Heart right ventricle (tissue), 16 donors: ENCODE data around the gene SRCAP. TPM values are rescaled to one million over a fixed set of nuclear protein-coding genes. Genes with fewer than 3 reads are reported as not detected.

ENCODE experiments used
- ATAC-seq, 8 donors: fragments of 200-7000 bp; cut with Tn5 transposase; one replicate each; pipeline ENCODE4 v1.9.1; 2020; ENCODE audit warnings: mild to moderate bottlenecking in 8 of 8, moderate library complexity in 8 of 8, moderate number of reproducible peaks in 1 of 8
- DNase-seq, 2 donors: peaks; one replicate each; pipeline ENCODE4 v3.0.0-alpha.2; 2020
- H3K27ac ChIP-seq, 10 donors: fragments of 200-600 bp; sonication (generic) in 2 of 10; one replicate each; pipeline versions ENCODE4 v1.5.0 to v1.8.0; 2020 to 2022; ENCODE audit warnings: mild to moderate bottlenecking in 3 of 10
- H3K27me3 ChIP-seq, 7 donors: fragments of 200-600 bp; one replicate each; pipeline ENCODE4 v1.8.0; 2021 to 2022; ENCODE audit warnings: mild to moderate bottlenecking in 2 of 7
- H3K36me3 ChIP-seq, 9 donors: fragments of 200-600 bp; sonication (generic) in 1 of 9; one replicate each; pipeline versions ENCODE4 v1.5.0 to v1.8.0; 2020 to 2022; ENCODE audit warnings: mild to moderate bottlenecking in 2 of 9
- H3K4me1 ChIP-seq, 9 donors: fragments of 200-600 bp; sonication (generic) in 1 of 9; one replicate each; pipeline versions ENCODE4 v1.5.0 to v1.8.0; 2020 to 2022; ENCODE audit warnings: mild to moderate bottlenecking in 4 of 9
- H3K4me3 ChIP-seq, 10 donors: fragments of 200-600 bp; sonication (generic) in 2 of 10; one replicate each; pipeline versions ENCODE4 v1.5.0 to v1.8.0; 2020 to 2022; ENCODE audit warnings: mild to moderate bottlenecking in 7 of 10, moderate library complexity in 2 of 10
- H3K9me3 ChIP-seq, 11 donors: fragments of 200-600 bp in 10 of 11; sonication (generic) in 2 of 11; one replicate each; pipeline versions ENCODE4 v1.5.0 to v1.8.0; 2013 to 2022; ENCODE audit warnings: mild to moderate bottlenecking in 2 of 11, control low read depth in 1 of 11, moderate library complexity in 1 of 11
- WGBS, 2 donors: extraction: QIAGEN DNeasy Blood & Tissue Kit; methylation state at CpG; one replicate each; pipeline ENCODE4 v1.1.7; 2013; ENCODE audit warnings: inconsistent platforms in 1 of 2; 5-methylcytosine and 5-hydroxymethylcytosine counted together
- intact Hi-C, 10 donors: fragments of 100-400 bp; cut with DNase I; formaldehyde crosslinking; loops; one replicate each; pipeline versions ENCODE4 v1.11.1 to v1.14.2; 2022
- polyA plus RNA-seq, 2 donors: library from polyadenylated mRNA; stranded (reverse); fragments of 200-250 nt; gene quantifications; one replicate each; pipeline ENCODE4 v1.2.3, GENCODE V29; 2013
- total RNA-seq, 10 donors: library from RNA; stranded (reverse); fragmentation: NEBNext Ultra II Directional in 3 of 10; extraction: Animal tissue kit (Norgen Biotek cat#: 25700) in 3 of 10; gene quantifications; one replicate each; pipeline versions ENCODE4 v1.2.1 to v1.2.4, GENCODE V29; 2021 to 2023
- TF ChIP-seq, protein P1 (sequence below), 9 donors: fragments of 200-600 bp; sonication (generic) in 2 of 9; IDR thresholded peaks; one replicate each; pipeline versions ENCODE4 v1.5.0 to v1.8.0; 2021 to 2022; ENCODE audit warnings: antibody characterized with exemption in 9 of 9, mild to moderate bottlenecking in 5 of 9, moderate library complexity in 1 of 9
- donor health status: Arrhythmogenic right ventricular cardiomyopathy.
- donor health status: ischemic (EF 13 %, LVEDD 7.1; RV severe dilation, severe dysfunction).
- donor health status: healthy with polysubstance abuse.
- donor health status: DM: no; HTN: yes; CAD: no.
- donor health status: DM: no; HTN: no; CAD: no.
- donor health status: ischemic (EF 25% LVEDD 6.9; RV normal size, moderate dysfunction).
- donor health status: ischemic (EF 25% LVEDD 5.7; RV mildly dilated, moderate dysfunction).
- donor health status: healthy.
- donor health status: DM: yes; HTN: yes; CAD: no.
- donor health status: Ischemic cardiomyopathy.
- donor health status: ischemic (EF 35%, LVEDD 5.7; RV mildly dilated, moderate dysfunction).
- donor health status: nonischemic (EF 11% LVEDD 7.7; RV severe dilation, severe dysfunction).
- donor health status: DM: yes; HTN: yes; CAD: no.
- donor health status: PGD.
- donor health status: ischemic (EF 29% LVEDD 5.4; RV normal size, mild dysfunction).
- donor health status: nonischemic (EF 23%, LVEDD 6.1; RV moderate dilation, normal function).

The SRCAP gene
- total and polyA plus RNA-seq, 12 donors = 2.6 to 60.6 (median 45.4) TPM

DNA sequence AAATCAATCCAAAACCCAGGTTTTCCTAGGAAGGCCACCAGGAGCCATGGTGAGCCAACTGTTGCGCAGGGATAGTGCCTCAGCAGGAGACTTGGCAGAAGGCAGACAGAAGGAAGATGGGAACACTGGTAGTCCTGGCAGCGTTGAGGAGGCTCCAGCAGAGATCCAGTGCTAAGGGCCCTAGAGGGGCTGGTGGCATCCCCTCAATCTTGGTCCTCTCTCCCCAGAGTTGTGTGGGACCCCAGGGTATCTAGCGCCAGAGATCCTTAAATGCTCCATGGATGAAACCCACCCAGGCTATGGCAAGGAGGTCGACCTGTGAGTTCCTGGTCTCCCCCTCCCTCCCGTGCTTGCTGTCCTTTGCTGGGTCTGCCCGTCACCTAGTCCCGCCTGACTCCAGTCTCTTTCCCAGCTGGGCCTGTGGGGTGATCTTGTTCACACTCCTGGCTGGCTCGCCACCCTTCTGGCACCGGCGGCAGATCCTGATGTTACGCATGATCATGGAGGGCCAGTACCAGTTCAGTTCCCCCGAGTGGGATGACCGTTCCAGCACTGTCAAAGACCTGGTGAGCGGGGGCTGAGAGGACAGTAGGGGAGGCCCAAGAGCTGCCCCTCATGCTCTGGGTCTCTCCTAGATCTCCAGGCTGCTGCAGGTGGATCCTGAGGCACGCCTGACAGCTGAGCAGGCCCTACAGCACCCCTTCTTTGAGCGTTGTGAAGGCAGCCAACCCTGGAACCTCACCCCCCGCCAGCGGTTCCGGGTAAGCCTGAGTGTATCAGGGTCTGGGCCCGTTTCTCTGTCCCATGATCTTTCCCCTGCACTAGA lies 57.2 kb downstream of the SRCAP start:
- TF ChIP-seq, protein P1, sequence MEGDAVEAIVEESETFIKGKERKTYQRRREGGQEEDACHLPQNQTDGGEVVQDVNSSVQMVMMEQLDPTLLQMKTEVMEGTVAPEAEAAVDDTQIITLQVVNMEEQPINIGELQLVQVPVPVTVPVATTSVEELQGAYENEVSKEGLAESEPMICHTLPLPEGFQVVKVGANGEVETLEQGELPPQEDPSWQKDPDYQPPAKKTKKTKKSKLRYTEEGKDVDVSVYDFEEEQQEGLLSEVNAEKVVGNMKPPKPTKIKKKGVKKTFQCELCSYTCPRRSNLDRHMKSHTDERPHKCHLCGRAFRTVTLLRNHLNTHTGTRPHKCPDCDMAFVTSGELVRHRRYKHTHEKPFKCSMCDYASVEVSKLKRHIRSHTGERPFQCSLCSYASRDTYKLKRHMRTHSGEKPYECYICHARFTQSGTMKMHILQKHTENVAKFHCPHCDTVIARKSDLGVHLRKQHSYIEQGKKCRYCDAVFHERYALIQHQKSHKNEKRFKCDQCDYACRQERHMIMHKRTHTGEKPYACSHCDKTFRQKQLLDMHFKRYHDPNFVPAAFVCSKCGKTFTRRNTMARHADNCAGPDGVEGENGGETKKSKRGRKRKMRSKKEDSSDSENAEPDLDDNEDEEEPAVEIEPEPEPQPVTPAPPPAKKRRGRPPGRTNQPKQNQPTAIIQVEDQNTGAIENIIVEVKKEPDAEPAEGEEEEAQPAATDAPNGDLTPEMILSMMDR (IDR thresholded peaks at IDR 0.05) = no peak
- intact Hi-C loops = no loop called here
- H3K9me3 ChIP-seq = no peaks in the 10 kb centered on the region
- no peak overlapping the region for H3K4me3 ChIP-seq
- H3K4me1 ChIP-seq = peaks cover 0 to 33% (median 5%) of the 10 kb centered on the region in 9 donors
- DNase-seq (no peak), ATAC-seq (no peak)
- 94 to 96% methylated on average over 20 of the region's 20 CpGs for WGBS, 2 donors
- no peaks in the 10 kb centered on the region for H3K27me3 ChIP-seq
- peaks cover 0 to 81% (median 22%) of the 10 kb centered on the region in 9 donors for H3K36me3 ChIP-seq
- no peak overlapping the region for H3K27ac ChIP-seq

DNA sequence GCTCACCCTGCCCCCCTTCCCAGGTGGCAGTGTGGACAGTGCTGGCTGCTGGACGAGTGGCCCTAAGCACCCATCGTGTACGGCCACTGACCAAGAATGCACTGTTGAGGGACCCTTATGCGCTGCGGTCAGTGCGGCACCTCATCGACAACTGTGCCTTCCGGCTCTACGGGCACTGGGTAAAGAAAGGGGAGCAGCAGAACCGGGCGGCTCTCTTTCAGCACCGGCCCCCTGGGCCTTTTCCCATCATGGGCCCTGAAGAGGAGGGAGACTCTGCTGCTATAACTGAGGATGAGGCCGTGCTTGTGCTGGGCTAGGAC lies 57.8 kb downstream of the SRCAP start:
- H3K36me3 ChIP-seq = peaks cover 0 to 75% (median 17%) of the 10 kb centered on the region in 9 donors
- no peak overlapping the region for H3K4me3 ChIP-seq
- intact Hi-C loops = no loop called here
- ATAC-seq (no peak), DNase-seq (no peak)
- WGBS, 2 donors = 96 to 98% methylated on average over 13 of the region's 13 CpGs
- H3K9me3 ChIP-seq = no peaks in the 10 kb centered on the region
- H3K27me3 ChIP-seq = no peaks in the 10 kb centered on the region
- TF ChIP-seq, protein P1 (IDR thresholded peaks at IDR 0.05) = no peak
- H3K27ac ChIP-seq = no peak overlapping the region
- H3K4me1 ChIP-seq = peaks cover 0 to 39% (median 10%) of the 10 kb centered on the region in 9 donors

GRCh38 chr16:30757316-30757715 lies 58.3 kb downstream of the SRCAP start:
- no peaks in the 10 kb centered on the region for H3K27me3 ChIP-seq
- peaks cover 0 to 69% (median 17%) of the 10 kb centered on the region in 9 donors for H3K36me3 ChIP-seq
- intact Hi-C loops = no loop called here
- ATAC-seq (no peak), DNase-seq (no peak)
- H3K4me1 ChIP-seq = peaks cover 0 to 39% (median 10%) of the 10 kb centered on the region in 9 donors
- no peaks in the 10 kb centered on the region for H3K9me3 ChIP-seq
- WGBS, 2 donors = 86 to 88% methylated on average over 7 of the region's 7 CpGs
- TF ChIP-seq, protein P1 (IDR thresholded peaks at IDR 0.05) = no peak
- no peak overlapping the region for H3K27ac ChIP-seq
- no peak overlapping the region for H3K4me3 ChIP-seq

- TF ChIP-seq, protein P1 (IDR thresholded peaks at IDR 0.05) = no peak
- peak overlapping the region in 1 of 10 donors; percentile 13 for H3K4me3 ChIP-seq
- H3K4me1 ChIP-seq = peaks cover 11 to 55% (median 25%) of the 10 kb centered on the region in 9 donors
- DNase-seq (no peak), ATAC-seq (no peak)
- H3K27me3 ChIP-seq = no peaks in the 10 kb centered on the region
- WGBS, 2 donors = 86 to 92% methylated on average over 10 of the region's 10 CpGs
- peak overlapping the region in 4 of 10 donors; percentile 3 to 91 (median 30) for H3K27ac ChIP-seq
- no peaks in the 10 kb centered on the region for H3K9me3 ChIP-seq
- intact Hi-C loops = no loop called here
- H3K36me3 ChIP-seq = peaks cover 0 to 65% (median 8%) of the 10 kb centered on the region in 9 donors
Measured at GRCh38 chr16:30758988-30759491, 60.1 kb downstream of the SRCAP start.
